Endothelial cell of umbilical vein (primary cell): Measurements from ENCODE around the gene TFAP2A. TPM values are rescaled to one million over a fixed set of nuclear protein-coding genes. Genes with fewer than 3 reads are reported as not detected.
A peak's percentile ranks its signal among the peaks of the same experiment; 100 is the strongest.

Experiments used
- Bru-seq: library from RNA; stranded (reverse); fragments of 400-500 nt; gene quantifications from one replicate; lab custom pipeline; 2021; lab: Mats Ljungman, UMichigan
- BruChase-seq, 2 experiments: library from RNA; stranded (reverse); fragments of 400-500 nt; gene quantifications; one replicate each; lab custom pipeline; 2021; lab: Mats Ljungman, UMichigan
- BruUV-seq: library from RNA; stranded (reverse); fragments of 400-500 nt; replicated peaks from 2 replicates; lab custom pipeline; 2021; lab: Mats Ljungman, UMichigan
- CTCF ChIA-PET: fragments of 300-600, 350-600 bp; sonication (Branson Sonifier 250); formaldehyde crosslinking; loops from one replicate; lab custom pipeline; 2021; ENCODE audit warnings: antibody characterized with exemption, inconsistent platforms; lab: Charles Lee
- POLR2A ChIA-PET: fragments of 300-600, 350-600 bp; sonication (Branson Sonifier 250); formaldehyde crosslinking; loops from one replicate; lab custom pipeline; 2021; ENCODE audit warnings: antibody characterized with exemption, inconsistent platforms; lab: Charles Lee
- DNase-seq: peaks from one replicate; pipeline ENCODE4 v3.0.0-alpha.2; 2011; ENCODE audit warnings: low read depth, low spot score
- FAIRE-seq: peaks from 2 replicates; lab custom pipeline; 2011; peaks lifted over from hg19 to GRCh38; lab: Jason Lieb, UNC
- H2AFZ ChIP-seq: 2 replicates; pipeline ENCODE4 v1.6.0; 2012; ENCODE audit warnings: low read depth, low read length, control low read depth, inconsistent platforms
- H3K27ac ChIP-seq: 2 replicates; pipeline ENCODE4 v1.5.1; 2011; ENCODE audit warnings: low read depth, mild to moderate bottlenecking, control low read depth, low read length, moderate library complexity; ENCODE audit not compliant: insufficient read depth
- H3K27me3 ChIP-seq, 2 experiments: 2 replicates each; pipeline versions ENCODE4 v1.6.0 to v1.6.1; 2011; ENCODE audit warnings: low read length in 2 of 2, mixed read lengths in 1 of 2; ENCODE audit not compliant: control insufficient read depth in 2 of 2, insufficient read depth in 2 of 2
- H3K36me3 ChIP-seq, 2 experiments: 2 replicates in 1 of 2; 3 replicates in 1 of 2; pipeline ENCODE4 v1.5.1; 2011; ENCODE audit warnings: low read length in 2 of 2, mild to moderate bottlenecking in 1 of 2, moderate library complexity in 1 of 2; ENCODE audit not compliant: control insufficient read depth in 2 of 2, insufficient read depth in 2 of 2; ENCODE audit errors: extremely low read depth in 1 of 2
- H3K4me1 ChIP-seq: 3 replicates; pipeline ENCODE4 v1.5.1; 2011; ENCODE audit warnings: mild to moderate bottlenecking, low read length; ENCODE audit not compliant: control insufficient read depth, insufficient read depth; ENCODE audit errors: extremely low read depth
- H3K4me2 ChIP-seq: 2 replicates; pipeline ENCODE4 v1.6.1; 2011; ENCODE audit warnings: low read length, control low read depth, mixed read lengths; ENCODE audit not compliant: insufficient read depth
- H3K4me3 ChIP-seq, 3 experiments: fragments of 200-600 bp in 1 of 3; sonication (generic), shearing (Covaris generic) in 1 of 3; replicated peaks in 1 of 3; 2 replicates each; pipeline ENCODE4 v1.5.1; 2011 to 2016; ENCODE audit warnings: control low read depth in 3 of 3, low read length in 3 of 3, mild to moderate bottlenecking in 2 of 3, inconsistent platforms in 1 of 3, low read depth in 1 of 3, moderate library complexity in 1 of 3; ENCODE audit not compliant: insufficient read depth in 1 of 3
- H3K79me2 ChIP-seq: 2 replicates; pipeline ENCODE4 v1.6.0; 2012; ENCODE audit warnings: low read length, inconsistent platforms; ENCODE audit not compliant: control insufficient read depth, insufficient read depth
- H3K9ac ChIP-seq: replicated peaks from 2 replicates; pipeline ENCODE3; 2011; ENCODE audit warnings: low read length, control low read depth; ENCODE audit not compliant: insufficient read depth; ENCODE audit errors: extremely low read depth
- H3K9me1 ChIP-seq: replicated peaks from 3 replicates; pipeline ENCODE4 v1.6.0; 2011; ENCODE audit warnings: mild to moderate bottlenecking, low read length; ENCODE audit not compliant: control insufficient read depth, insufficient read depth; ENCODE audit errors: extremely low read depth
- H3K9me3 ChIP-seq: replicated peaks from 2 replicates; pipeline ENCODE4 v1.5.1; 2012; ENCODE audit warnings: low read length, inconsistent platforms; ENCODE audit not compliant: control insufficient read depth, insufficient read depth
- H4K20me1 ChIP-seq: replicated peaks from 2 replicates; pipeline ENCODE3; 2011; ENCODE audit warnings: mild to moderate bottlenecking, low read length; ENCODE audit not compliant: control insufficient read depth, insufficient read depth; ENCODE audit errors: extremely low read depth
- EZH2 ChIP-seq: IDR thresholded peaks from 2 replicates; pipeline ENCODE4 v1.6.1; 2012; ENCODE audit warnings: borderline replicate concordance, low read depth, mild to moderate bottlenecking, moderate library complexity, low read length, inconsistent platforms; ENCODE audit not compliant: severe bottlenecking
- MYC ChIP-seq: IDR thresholded peaks from one replicate; pipeline ENCODE4 v1.6.1; 2011; ENCODE audit warnings: mild to moderate bottlenecking, low read depth, low read length
- dilution Hi-C: fragments of 300-500 bp; cut with MboI; formaldehyde crosslinking; loops from one replicate; pipeline ENCODE4 v1.15.0; 2019; ENCODE audit warnings: low sequenced_read_pairs; ENCODE audit not compliant: extremely low pct_ligation_motif_present
- intact Hi-C: fragments of 100-400 bp; cut with micrococcal nuclease; formaldehyde crosslinking; loops from one replicate; pipeline ENCODE4 v1.10.0; 2022
- long read RNA-seq: library from polyadenylated mRNA; stranded (forward); transcript quantifications from one replicate; pipeline ENCODE4 v2.0.0, GENCODE V29; 2021
- polyA minus RNA-seq, 3 experiments: library from RNA; depleted of rRNA, polyadenylated mRNA; stranded (reverse); fragments of >200 nt; gene quantifications; 1 replicate in 1 of 3; 2 replicates in 2 of 3; pipeline ENCODE4 v1.2.3, GENCODE V29; 2011
- polyA plus RNA-seq, 4 experiments: library from polyadenylated mRNA; depleted of rRNA in 3 of 4; stranded (reverse) in 3 of 4; unstranded in 1 of 4; fragments of >200 nt; gene quantifications; 2 replicates each; pipeline versions ENCODE4 v1.2.1 to v1.2.3, GENCODE V29; 2011 to 2012; ENCODE audit warnings: missing spikeins in 1 of 4
- total RNA-seq: library from RNA; stranded (reverse); gene quantifications from 2 replicates; pipeline ENCODE4 v1.2.3, GENCODE V29; 2021

Gene TFAP2A
- total RNA-seq = not detected in 2 replicates
- 0.06 and 0.11 TPM in 2 replicates for polyA plus RNA-seq
- polyA plus RNA-seq (2011; cell fraction: cytosol; rRNA removed) = 0.10 and 0.23 TPM in 2 replicates
- polyA plus RNA-seq (2011; cell fraction: nucleus; rRNA removed) = 0.43 and 0.57 TPM in 2 replicates
- 0.31 TPM in 1 of 2 replicates, not detected in the other for polyA plus RNA-seq (2012)
- polyA minus RNA-seq = not detected in 2 replicates
- polyA minus RNA-seq (2011; cell fraction: cytosol; rRNA and poly(A)+ RNA removed) = 57.2 TPM
- 0.82 and 0.87 TPM in 2 replicates for polyA minus RNA-seq (2011; cell fraction: nucleus; rRNA and poly(A)+ RNA removed)
- Bru-seq, nascent RNA = percentile 16 among the genes with signal in this experiment
- percentile 19 among the genes with signal in this experiment for BruChase-seq, experiment 1, labeled RNA remaining after a 6-hour chase
- percentile 15 among the genes with signal in this experiment for BruChase-seq, experiment 2, labeled RNA remaining after a 2-hour chase
- long read RNA-seq = 0 reads

GRCh38 chr6:10414756-10415616 is at the start of gene TFAP2A:
Gene TFAP2A (minus strand): TSS chr6:10415074. CDS start chr6:10414991, 83 bp downstream.
- TF ChIP-seq MYC (no peak), EZH2 (peak; percentile 84)
- intact Hi-C loops = no loop called here
- no peaks in the 10 kb centered on the region for H3K79me2 ChIP-seq
- FAIRE-seq = no peak
- no peaks in the 10 kb centered on the region for H3K36me3 ChIP-seq
- no peaks in the 10 kb centered on the region for H3K9me3 ChIP-seq
- ChIA-PET CTCF (interaction anchor here (0.5 to 3.1 kb wide), 8 partner anchors 9 to 1432 kb away, joined by 3 to 25 read pairs (median 5); no protein-coding TSS in a partner anchor), POLR2A (no interaction called here)
- H3K4me1 ChIP-seq = peaks cover 9% of the 10 kb centered on the region
- no peaks in the 10 kb centered on the region for H4K20me1 ChIP-seq
- H3K27me3 ChIP-seq = peaks cover 82 to 95% of the 10 kb centered on the region in 2 experiments
- DNase-seq = no peak
- H3K4me3 ChIP-seq = no peak within 1 kb of the TSS
- no peak within 1 kb of the TSS for H3K27ac ChIP-seq
- no peaks in the 10 kb centered on the region for H3K9me1 ChIP-seq
- dilution Hi-C loops = no loop called here
- no peak within 1 kb of the TSS for H2AFZ ChIP-seq
- no peak within 1 kb of the TSS for H3K9ac ChIP-seq
- no peak within 1 kb of the TSS for H3K4me2 ChIP-seq
- no TSS peak for BruUV-seq
